Skin epidermis (tissue), 12 donors: Measurements from ENCODE around the gene BPIFB3.

Source experiments
- H3K27ac ChIP-seq, 21 experiments: fragments of 200-600 bp; sonication (generic) in 11 of 21; one replicate each; pipeline ENCODE4 v1.5.0; 2020; ENCODE audit warnings: mild to moderate bottlenecking in 3 of 21, inconsistent platforms in 2 of 21, moderate library complexity in 2 of 21
- H3K4me3 ChIP-seq, 7 experiments: fragments of 200-600 bp; sonication (generic) in 2 of 7; one replicate each; pipeline ENCODE4 v1.5.0; 2020; ENCODE audit warnings: inconsistent platforms in 2 of 7, mild to moderate bottlenecking in 2 of 7, moderate library complexity in 1 of 7

Gene BPIFB3

GRCh38 chr20:33015700-33016580 is 37.8 kb upstream of the BPIFB3 start:
- Histone ChIP-seq H3K27ac (no peak overlapping the region), H3K4me3 (no peak overlapping the region)

DNA sequence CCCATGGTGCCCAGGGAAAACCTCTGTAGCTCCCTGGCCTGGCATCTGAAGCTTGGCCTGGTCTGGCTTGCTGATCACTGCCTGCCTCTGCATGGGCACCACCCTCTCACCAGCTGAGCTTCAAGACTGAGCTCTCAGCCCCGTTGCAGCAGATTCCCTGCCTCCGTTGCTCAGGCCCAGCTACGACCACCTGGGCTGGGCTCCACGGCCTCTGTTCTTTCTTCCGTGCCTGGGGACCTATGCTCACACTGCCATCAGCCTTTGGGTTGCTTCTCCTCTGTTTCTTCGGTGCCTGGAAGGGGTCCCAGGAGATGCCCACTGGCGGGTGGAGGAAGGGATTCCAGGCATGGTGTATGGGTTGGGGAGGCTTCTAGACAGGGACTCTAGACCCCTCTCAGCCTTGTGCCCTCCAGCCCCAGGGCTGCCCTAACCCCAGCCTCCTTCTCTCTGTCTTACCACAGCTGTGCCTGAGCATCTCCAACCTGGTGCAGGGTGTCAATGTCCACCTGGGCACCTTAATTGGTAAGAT is 37.1 kb upstream of the BPIFB3 start:
- Histone ChIP-seq H3K27ac (no peak overlapping the region), H3K4me3 (no peak overlapping the region)

GRCh38 chr20:33017542-33017941 is 36.2 kb upstream of the BPIFB3 start:
- H3K27ac ChIP-seq, result no peak overlapping the region
- no peak overlapping the region for H3K4me3 ChIP-seq

DNA sequence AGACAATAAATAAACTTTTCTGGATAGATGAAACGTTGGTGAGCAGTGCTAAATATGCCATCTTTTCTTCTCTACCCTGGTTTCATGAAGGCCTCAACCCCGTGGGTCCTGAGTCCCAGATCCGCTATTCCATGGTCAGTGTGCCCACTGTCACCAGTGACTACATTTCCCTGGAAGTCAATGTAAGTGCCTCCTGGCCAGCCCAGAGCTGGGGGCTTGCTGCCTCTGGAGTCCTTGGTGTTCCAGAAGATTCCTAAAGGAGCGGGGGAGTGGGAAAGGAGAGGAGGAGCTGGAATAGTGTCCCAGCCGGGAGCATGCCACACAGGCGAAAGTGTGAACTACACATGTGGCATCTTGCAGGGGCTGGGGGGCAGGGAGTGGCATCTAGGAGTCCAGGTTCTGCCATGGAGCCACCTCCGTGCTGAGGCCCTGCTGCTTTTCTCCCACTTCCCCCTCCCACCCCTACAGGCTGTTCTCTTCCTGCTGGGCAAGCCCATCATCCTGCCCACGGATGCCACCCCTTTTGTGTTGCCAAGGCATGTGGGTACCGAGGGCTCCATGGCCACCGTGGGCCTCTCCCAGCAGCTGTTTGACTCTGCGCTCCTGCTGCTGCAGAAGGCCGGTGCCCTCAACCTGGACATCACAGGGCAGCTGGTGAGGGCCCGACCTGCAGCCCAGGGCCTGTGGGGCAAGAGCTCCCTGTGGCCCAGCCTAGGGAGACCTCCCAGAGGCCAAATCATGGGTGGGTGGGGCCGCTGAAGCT is 35.4 kb upstream of the BPIFB3 start:
- no peak overlapping the region for H3K27ac ChIP-seq
- H3K4me3 ChIP-seq, result no peak overlapping the region

DNA sequence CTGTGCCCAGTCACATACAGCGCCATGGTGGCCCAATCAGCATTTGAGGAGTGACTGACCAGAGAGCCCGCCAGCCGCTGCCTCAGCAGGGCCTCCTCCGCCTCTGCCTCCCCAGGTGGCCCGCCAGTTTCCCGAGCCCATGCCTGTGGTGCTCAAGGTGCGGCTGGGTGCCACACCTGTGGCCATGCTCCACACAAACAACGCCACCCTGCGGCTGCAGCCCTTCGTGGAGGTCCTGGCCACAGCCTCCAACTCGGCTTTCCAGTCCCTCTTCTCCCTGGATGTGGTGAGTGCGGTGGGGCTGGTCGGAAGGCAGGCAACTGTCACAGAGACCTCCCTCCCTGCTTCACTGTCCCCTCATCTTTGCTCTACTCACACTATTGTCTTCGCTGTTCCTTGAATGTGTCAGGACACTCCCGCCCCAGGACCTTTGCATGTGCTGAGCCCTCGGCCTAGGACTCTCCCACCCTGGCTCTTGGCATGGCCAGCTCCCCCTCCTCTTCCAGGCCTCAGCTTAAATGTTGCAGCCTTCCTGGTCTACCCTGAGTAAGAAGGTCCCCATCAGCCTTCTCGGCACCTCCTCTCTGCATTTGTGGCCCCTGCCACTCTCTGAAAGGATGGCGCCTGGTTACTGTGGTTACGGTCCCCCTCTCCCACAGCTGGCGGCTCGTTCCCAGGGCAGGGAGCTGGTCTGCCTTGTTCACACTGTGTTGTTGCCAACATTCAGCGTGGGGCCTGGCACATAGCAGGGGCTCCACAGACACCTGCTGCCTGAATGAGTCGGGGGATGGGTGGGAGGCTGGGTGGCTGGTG is 34.0 kb upstream of the BPIFB3 start:
- H3K4me3 ChIP-seq, result no peak overlapping the region
- H3K27ac ChIP-seq, result no peak overlapping the region

DNA sequence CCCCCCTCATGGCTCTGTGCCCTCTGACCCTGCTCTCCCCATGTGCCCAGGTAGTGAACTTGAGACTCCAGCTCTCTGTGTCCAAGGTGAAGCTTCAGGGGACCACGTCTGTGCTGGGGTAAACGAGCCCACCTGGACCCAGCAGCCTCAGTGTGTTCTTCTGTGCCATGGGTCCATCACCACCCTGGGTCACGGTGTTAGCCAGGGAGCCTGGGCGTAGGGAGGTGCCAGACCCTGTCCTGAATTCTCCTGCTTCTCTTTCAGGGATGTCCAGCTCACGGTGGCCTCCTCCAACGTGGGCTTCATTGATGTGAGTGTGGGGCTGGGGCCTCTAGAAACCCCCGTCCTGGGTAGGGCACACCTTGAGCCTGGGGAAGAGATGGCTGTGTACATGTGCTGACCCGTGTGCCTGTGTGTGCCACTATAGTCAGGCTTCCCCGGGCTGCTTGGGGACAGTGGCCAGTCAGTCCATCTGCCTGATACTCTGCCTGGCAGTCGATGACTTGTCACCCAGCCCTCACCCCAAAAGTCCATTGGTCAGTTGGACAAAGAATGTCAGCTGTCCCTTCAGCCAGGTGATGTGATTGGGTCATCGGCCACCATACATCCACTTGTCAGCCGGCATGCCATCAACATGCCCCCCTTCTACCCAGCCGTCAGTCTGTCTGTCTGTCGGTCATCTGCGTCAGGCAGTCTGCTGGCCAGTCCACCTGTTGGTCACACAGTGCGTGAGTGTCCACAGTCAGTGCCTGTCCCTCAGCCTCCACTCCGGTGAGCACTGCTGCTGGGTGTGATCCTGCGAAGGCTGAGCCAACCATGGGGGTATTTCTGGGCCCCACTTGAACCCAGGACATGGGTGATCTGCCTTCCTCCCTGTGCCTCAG is 33.2 kb upstream of the BPIFB3 start:
- Histone ChIP-seq H3K27ac (no peak overlapping the region), H3K4me3 (no peak overlapping the region)

- no peak overlapping the region for H3K27ac ChIP-seq
Observed at GRCh38 chr20:33021879-33022278, 31.8 kb upstream of the BPIFB3 start.

DNA sequence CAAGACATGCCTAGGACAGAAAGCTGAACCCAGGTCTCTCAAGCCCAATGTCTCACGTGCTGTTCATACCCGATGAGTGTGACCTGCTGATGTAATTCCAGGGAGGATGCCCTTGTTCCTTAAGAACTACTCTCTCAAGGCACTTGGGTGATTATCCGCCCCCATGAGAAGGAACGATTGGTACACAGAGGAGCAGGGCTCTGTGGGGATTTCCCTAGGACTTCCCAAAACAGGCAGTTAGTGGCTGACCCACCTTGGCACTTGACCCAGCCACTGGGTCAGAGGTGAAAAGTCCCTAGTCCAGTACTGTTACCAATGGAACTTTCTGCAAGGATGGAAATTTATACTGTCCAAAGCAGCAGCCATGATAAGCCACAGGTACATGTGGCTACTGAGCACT is 31.4 kb upstream of the BPIFB3 start:
- Histone ChIP-seq H3K27ac (no peak overlapping the region), H3K4me3 (no peak overlapping the region)

More at GRCh38 chr20:33021879-33022278, 31.8 kb upstream of the BPIFB3 start:
- no peak overlapping the region for H3K4me3 ChIP-seq

DNA sequence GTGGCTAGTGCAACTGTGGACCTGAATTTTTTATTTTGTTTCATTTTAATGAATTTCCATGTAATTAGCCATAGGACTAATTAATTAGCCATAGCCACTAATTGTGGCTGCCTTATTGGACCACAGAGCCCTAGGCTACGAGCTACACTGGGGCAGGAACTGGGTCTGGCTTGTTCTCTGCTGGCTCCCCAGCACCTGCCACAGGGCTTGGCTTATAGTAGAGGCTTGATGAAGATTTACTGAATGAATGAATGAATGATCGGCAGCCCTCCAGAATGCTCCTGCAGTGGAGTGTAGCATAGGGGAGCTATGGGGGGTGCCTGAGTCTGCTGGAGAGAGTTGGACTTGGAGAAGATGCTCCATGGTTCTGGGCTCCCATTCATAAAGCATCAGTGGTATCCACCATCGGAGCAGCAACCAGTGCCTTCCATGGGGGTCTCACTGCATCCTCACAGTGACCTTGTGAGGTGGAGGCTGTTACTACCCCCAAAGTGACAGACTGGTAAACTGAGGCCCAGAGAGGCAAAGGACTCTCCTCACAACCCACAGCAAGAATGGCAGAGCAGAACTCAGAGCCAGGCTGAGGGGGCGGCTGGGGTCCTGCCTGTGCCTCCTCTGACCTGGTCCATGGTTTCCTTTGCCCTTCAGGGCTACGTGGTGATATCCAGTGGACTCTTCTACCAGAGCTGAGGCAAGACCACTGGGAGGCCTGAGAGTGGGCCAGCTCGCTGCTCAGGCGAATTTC is 30.8 kb upstream of the BPIFB3 start:
- Histone ChIP-seq H3K4me3 (no peak overlapping the region), H3K27ac (no peak overlapping the region)

- H3K27ac ChIP-seq, result no peak overlapping the region
- no peak overlapping the region for H3K4me3 ChIP-seq
Observed at GRCh38 chr20:33023439-33024242, 30.1 kb upstream of the BPIFB3 start.

DNA sequence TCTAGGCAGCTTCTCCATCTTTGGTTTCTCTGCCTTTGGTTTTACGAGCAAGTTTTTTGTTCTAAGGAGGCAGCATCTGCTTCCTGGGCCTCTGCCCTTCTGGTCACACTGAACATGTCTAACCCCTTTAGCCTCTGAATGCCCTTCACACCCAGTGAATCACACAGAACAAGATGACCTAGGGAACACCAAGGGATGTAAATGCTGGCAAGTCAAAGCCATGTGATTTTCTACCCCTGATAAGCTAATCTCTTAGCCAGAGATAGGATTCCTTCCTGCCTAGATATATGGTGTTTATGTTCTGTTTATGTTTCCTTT is 29.5 kb upstream of the BPIFB3 start:
- Histone ChIP-seq H3K4me3 (no peak overlapping the region), H3K27ac (no peak overlapping the region)

GRCh38 chr20:33024609-33025317 is 28.9 kb upstream of the BPIFB3 start:
- no peak overlapping the region for H3K27ac ChIP-seq

DNA sequence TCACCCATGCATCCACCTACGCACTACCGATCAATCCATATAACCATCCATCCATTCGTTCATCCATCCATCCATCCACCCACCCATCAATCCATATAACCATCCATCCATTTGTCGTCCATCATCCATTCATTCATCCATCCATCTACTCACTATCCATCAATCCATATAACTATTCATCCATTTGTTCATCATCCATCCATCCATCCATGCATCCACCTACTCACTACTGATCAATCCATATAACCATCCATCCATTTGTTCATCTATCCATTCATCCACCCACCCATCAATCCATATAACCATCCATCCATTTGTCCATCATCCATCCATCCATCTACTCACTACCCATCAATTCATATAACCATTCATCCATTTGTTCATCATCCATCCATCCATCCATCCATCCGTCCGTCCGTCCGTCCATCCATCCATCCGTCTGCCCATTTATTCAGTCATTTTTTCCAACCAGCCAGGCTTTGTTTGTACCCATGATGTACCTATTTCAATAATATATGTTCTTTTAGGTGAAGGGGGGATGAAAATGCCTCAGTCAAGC is 28.3 kb upstream of the BPIFB3 start:
- Histone ChIP-seq H3K27ac (no peak overlapping the region), H3K4me3 (no peak overlapping the region)

More at GRCh38 chr20:33024609-33025317, 28.9 kb upstream of the BPIFB3 start:
- no peak overlapping the region for H3K4me3 ChIP-seq

DNA sequence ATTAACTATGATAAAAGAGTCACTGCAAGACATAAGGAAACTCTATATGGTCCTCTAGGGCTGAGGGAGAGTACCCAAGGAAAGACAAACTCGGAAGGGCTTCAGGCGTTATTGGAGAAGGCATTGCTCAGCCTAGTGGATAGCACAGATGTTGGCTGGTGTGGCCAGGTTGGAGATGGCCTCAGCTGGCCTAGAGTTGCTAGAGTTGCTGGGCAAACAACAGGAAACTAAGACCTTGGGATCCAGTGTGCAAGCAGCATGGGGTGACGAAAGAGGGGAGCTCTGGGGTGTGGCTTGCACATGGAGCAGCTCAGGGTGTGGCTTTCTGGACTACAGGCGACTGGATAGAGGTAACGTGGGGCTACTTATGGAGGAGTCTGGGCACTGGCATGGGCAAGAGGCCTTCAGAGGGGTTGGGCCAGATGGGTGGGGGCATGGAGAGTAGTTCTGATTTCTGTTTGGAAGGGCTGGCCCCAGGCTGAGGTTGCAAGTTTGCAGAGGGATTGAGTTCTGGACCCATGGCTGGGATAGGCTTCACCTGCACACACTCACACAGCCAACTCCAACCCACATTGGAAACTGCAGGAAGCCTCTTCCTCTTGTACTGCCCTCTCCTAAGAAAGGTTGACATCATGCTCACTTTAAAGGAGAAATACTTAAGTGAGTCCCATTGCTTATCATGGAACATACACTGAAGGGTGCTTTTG is 27.5 kb upstream of the BPIFB3 start:
- Histone ChIP-seq H3K4me3 (no peak overlapping the region), H3K27ac (no peak overlapping the region)

GRCh38 chr20:33026779-33027759 is 26.6 kb upstream of the BPIFB3 start:
- Histone ChIP-seq H3K4me3 (no peak overlapping the region), H3K27ac (no peak overlapping the region)
